Type B pancreatic cell (in vitro differentiated cells): Measurements from ENCODE around the gene RERE. TPM values are rescaled to one million over a fixed set of nuclear protein-coding genes. Genes with fewer than 3 reads are reported as not detected.

Experiments
- DNase-seq: peaks from one replicate; pipeline ENCODE4 v3.0.0; 2021; ENCODE audit warnings: mixed read lengths; ENCODE audit not compliant: unreplicated experiment; ENCODE audit errors: extremely low spot score
- H3K27ac Mint-ChIP-seq: 2 replicates; pipeline ENCODE4 v1.8.0; 2021; ENCODE audit warnings: mild to moderate bottlenecking, mixed read lengths
- H3K27me3 Mint-ChIP-seq: 2 replicates; pipeline ENCODE4 v1.8.0; 2021; ENCODE audit warnings: mixed read lengths
- H3K36me3 Mint-ChIP-seq: 2 replicates; pipeline ENCODE4 v1.8.0; 2021; ENCODE audit warnings: mixed read lengths
- H3K4me1 Mint-ChIP-seq: one replicate; pipeline ENCODE4 v1.8.0; 2021; ENCODE audit warnings: mixed read lengths; ENCODE audit not compliant: unreplicated experiment
- H3K4me3 Mint-ChIP-seq: 2 replicates; pipeline ENCODE4 v1.8.0; 2021; ENCODE audit warnings: mild to moderate bottlenecking, mixed read lengths
- H3K9me3 Mint-ChIP-seq: 2 replicates; pipeline ENCODE4 v1.8.0; 2021; ENCODE audit warnings: mixed read lengths
- CTCF ChIP-seq: fragments of 200-600 bp; sonication (generic); conservative IDR thresholded peaks from 2 replicates; pipeline ENCODE4 v1.5.0; 2021; ENCODE audit warnings: antibody characterized with exemption, mild to moderate bottlenecking
- total RNA-seq: library from RNA; stranded (reverse); gene quantifications from 2 replicates; pipeline ENCODE4 v1.2.1, GENCODE V29; 2021; ENCODE audit warnings: low replicate concordance

Gene RERE
- total RNA-seq, 1 donor from 2014 or later: 141 TPM

DNA sequence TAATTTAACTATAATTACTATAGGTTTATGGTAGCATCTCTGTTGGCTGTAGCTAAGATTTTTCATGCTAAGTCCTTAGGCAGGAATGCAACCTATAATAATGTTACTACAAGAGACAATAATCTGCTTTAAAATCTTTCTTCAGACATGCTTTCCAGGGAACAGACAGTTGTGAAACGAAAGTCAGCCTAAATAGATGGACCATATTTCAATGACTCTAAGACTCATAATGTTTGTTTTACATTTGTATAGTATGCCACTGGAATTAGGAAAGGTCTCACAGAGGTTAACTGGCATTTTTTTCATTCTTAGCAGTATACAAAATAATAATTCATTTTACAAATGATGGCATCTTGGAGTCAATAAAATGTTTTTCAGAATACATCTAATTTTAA, 8.1 kb downstream of the RERE start:
- DNase-seq: no peak
- H3K9me3 Mint-ChIP-seq: no peaks in the 10 kb centered on the region
- TF ChIP-seq CTCF: no peak
- H3K4me1 Mint-ChIP-seq: peaks cover 45% of the 10 kb centered on the region
- no peak overlapping the region for H3K4me3 Mint-ChIP-seq
- H3K36me3 Mint-ChIP-seq: peaks cover 7% of the 10 kb centered on the region
- no peak overlapping the region for H3K27ac Mint-ChIP-seq
- H3K27me3 Mint-ChIP-seq: no peaks in the 10 kb centered on the region

DNA sequence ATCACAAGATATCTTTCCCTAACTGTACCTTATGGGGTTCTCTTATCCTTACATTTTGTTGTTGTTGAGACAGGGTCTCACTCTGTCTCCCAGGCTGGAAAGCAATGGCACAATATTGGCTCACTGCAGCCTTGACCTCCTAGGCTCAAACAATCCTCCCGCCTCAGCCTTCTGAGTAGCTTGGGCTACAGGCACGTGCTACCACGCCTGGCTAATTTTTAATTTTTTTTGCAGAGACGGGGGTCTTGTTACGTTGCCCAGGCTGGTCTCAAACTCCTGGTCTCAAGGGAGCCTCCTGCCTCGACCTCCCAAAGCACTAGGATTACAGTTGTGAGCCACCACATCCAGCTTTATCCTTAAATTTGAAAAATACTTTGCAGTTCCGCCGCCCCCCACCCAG, 10.4 kb downstream of the RERE start:
- Mint-ChIP-seq H3K36me3 (peaks cover 12% of the 10 kb centered on the region), H3K4me3 (no peak overlapping the region), H3K27me3 (no peaks in the 10 kb centered on the region), H3K9me3 (no peaks in the 10 kb centered on the region), H3K4me1 (peaks cover 38% of the 10 kb centered on the region), H3K27ac (no peak overlapping the region)
- DNase-seq: no peak
- no peak for TF ChIP-seq CTCF

- Mint-ChIP-seq H3K27me3 (no peaks in the 10 kb centered on the region), H3K4me1 (peaks cover 22% of the 10 kb centered on the region), H3K4me3 (no peak overlapping the region), H3K9me3 (no peaks in the 10 kb centered on the region), H3K27ac (no peak overlapping the region), H3K36me3 (peaks cover 17% of the 10 kb centered on the region)
- no peak for DNase-seq
- no peak for TF ChIP-seq CTCF
Measured at GRCh38 chr1:8800416-8800815, 17.0 kb downstream of the RERE start.

DNA sequence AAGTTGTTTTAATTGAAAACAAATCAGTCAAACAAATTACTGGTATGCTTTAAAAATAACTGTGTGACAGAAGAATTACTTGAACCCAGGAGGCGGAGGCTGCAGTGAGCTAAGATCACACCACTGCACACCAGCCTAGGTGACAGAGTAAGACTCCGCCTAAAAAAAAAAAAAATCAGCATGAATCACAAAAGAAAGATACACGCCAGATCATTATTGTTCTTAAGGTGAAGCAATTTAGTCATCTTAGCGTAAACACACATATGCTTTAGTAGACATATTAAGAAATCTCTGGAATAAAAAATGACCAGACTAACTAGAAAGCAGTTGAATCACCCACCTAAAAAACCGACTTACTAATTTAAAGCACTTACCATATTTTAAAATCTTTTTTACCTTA, 20.2 kb downstream of the RERE start:
- Mint-ChIP-seq H3K9me3 (no peaks in the 10 kb centered on the region), H3K36me3 (peaks cover 14% of the 10 kb centered on the region), H3K27me3 (no peaks in the 10 kb centered on the region), H3K4me3 (no peak overlapping the region), H3K27ac (no peak overlapping the region), H3K4me1 (peaks cover 16% of the 10 kb centered on the region)
- TF ChIP-seq CTCF: no peak
- DNase-seq: no peak

DNA sequence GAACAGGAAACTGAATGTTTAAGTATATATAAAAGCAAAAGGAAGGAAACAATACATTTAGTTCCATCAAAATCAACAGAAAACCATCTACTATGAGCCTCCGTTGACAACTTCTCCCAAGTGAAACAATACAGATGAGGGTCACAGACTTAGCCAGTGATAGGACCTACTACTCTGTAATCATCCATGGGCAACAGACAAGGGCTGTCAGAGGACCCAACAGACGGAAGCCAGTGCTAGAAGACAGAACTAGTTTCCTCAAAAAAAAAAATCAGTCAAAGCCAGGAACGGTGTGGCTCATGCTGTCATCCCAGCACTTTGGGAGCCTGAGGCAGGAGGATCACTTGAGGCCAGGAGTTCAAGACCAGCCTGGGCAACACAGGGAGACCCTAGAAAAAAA, 20.6 kb downstream of the RERE start:
- no peak overlapping the region for H3K27ac Mint-ChIP-seq
- peaks cover 17% of the 10 kb centered on the region for H3K4me1 Mint-ChIP-seq
- H3K27me3 Mint-ChIP-seq: no peaks in the 10 kb centered on the region
- no peak for DNase-seq
- TF ChIP-seq CTCF: no peak
- H3K36me3 Mint-ChIP-seq: peaks cover 13% of the 10 kb centered on the region
- H3K4me3 Mint-ChIP-seq: no peak overlapping the region
- no peaks in the 10 kb centered on the region for H3K9me3 Mint-ChIP-seq

- peaks cover 15% of the 10 kb centered on the region for H3K36me3 Mint-ChIP-seq
- H3K27ac Mint-ChIP-seq: no peak overlapping the region
Measured at GRCh38 chr1:8794605-8795004, 22.8 kb downstream of the RERE start.

More at GRCh38 chr1:8794605-8795004, 22.8 kb downstream of the RERE start:
- Mint-ChIP-seq H3K4me1 (peaks cover 32% of the 10 kb centered on the region), H3K27me3 (no peaks in the 10 kb centered on the region), H3K4me3 (no peak overlapping the region), H3K9me3 (no peaks in the 10 kb centered on the region)
- TF ChIP-seq CTCF: no peak
- no peak for DNase-seq
